Measurements from ENCODE around the gene NISCH. TPM values are rescaled to one million over a fixed set of nuclear protein-coding genes. Genes with fewer than 3 reads are reported as not detected.

Gene NISCH
- total RNA-seq, 1 experiment from 2014 or later: 60.4 TPM

DNA sequence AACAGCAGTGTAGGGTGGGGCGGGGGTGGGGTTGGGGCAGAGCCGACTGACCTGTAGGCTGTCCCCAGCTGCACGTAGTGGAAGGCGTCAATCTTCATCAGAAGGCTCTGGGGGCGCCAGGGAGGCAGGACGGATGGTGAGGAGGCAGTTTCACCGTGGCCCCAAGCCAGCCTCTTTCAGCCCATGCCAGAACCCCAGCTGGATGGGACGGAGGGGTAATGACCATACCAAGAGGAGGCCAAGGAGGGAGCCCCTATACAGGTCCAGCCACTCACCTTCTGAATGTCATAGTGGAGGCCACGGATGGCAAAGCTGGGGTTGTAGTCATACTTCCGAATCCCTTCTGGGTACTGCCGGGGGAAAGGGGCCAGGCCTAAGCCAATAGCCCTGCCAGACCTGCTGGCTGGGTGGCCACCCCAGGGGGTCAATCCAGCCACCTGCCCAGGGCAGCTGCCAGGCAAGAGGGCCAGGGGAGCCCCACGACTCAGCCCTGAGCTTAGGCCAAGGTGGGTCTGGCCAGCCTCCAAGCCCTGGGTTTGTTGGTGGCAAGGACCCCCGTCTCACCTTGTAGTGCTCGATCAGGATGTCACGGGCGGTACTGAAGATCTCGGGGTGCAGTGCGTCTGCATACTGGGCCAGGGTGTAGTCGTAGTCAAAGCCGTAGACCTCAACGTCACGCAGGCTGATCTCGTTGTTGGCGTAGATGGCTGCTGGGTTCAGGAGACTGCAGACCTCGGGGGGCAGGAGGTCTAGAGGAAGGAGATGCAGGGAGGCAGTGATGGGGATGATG, 73.4 kb downstream of the NISCH start:
- H2AFZ ChIP-seq (ENCODE audit: low read length): no peak overlapping the region
- no peaks in the 10 kb centered on the region for H3F3A ChIP-seq (ENCODE audit: low read length, unreplicated experiment)
- peaks cover 8% of the 10 kb centered on the region; the same call in 1 of the 2 replicates for H4K20me1 ChIP-seq (ENCODE audit: low read length)
- peaks cover 18% of the 10 kb centered on the region for H3K4me1 ChIP-seq (ENCODE audit: insufficient read depth, low read length)
- no peak for ATAC-seq
- no peak overlapping the region for H3K9ac ChIP-seq (ENCODE audit: low read length)
- H3K4me3 ChIP-seq (ENCODE audit: low read length): no peak overlapping the region
- no peaks in the 10 kb centered on the region for H3K9me3 ChIP-seq (ENCODE audit: low read length)
- CTCF ChIA-PET: no interaction called here
- TF ChIP-seq, protein P1, sequence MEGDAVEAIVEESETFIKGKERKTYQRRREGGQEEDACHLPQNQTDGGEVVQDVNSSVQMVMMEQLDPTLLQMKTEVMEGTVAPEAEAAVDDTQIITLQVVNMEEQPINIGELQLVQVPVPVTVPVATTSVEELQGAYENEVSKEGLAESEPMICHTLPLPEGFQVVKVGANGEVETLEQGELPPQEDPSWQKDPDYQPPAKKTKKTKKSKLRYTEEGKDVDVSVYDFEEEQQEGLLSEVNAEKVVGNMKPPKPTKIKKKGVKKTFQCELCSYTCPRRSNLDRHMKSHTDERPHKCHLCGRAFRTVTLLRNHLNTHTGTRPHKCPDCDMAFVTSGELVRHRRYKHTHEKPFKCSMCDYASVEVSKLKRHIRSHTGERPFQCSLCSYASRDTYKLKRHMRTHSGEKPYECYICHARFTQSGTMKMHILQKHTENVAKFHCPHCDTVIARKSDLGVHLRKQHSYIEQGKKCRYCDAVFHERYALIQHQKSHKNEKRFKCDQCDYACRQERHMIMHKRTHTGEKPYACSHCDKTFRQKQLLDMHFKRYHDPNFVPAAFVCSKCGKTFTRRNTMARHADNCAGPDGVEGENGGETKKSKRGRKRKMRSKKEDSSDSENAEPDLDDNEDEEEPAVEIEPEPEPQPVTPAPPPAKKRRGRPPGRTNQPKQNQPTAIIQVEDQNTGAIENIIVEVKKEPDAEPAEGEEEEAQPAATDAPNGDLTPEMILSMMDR (conservative IDR thresholded peaks at IDR 0.05; ENCODE audit: low read depth, low read length): no peak
- TF ChIP-seq EZH2phosphoT487 (IDR thresholded peaks at IDR 0.05; ENCODE audit: borderline replicate concordance, low read length): no peak
- TF ChIP-seq EZH2 (IDR thresholded peaks at IDR 0.05; ENCODE audit: low read length, unreplicated experiment): no peak
- intact Hi-C loops (cut with micrococcal nuclease): no loop called here
- H3K27me3 ChIP-seq (ENCODE audit: low read length): no peaks in the 10 kb centered on the region
- BruUV-seq (replicated peaks): no TSS peak
- H3K27ac ChIP-seq (ENCODE audit: low read length): no peak overlapping the region
- POLR2A ChIA-PET (ENCODE audit: unreplicated experiment): no interaction called here
- H3K9me2 ChIP-seq (replicated peaks; ENCODE audit: low read length): no peaks in the 10 kb centered on the region
- H3K36me3 ChIP-seq (ENCODE audit: low read depth, low read length): peaks cover 18% of the 10 kb centered on the region
- peaks cover 39% of the 10 kb centered on the region for H3K79me2 ChIP-seq (ENCODE audit: low read length)
- no peak overlapping the region for H3K4me2 ChIP-seq (ENCODE audit: low read length)
- no peak for DNase-seq

DNA sequence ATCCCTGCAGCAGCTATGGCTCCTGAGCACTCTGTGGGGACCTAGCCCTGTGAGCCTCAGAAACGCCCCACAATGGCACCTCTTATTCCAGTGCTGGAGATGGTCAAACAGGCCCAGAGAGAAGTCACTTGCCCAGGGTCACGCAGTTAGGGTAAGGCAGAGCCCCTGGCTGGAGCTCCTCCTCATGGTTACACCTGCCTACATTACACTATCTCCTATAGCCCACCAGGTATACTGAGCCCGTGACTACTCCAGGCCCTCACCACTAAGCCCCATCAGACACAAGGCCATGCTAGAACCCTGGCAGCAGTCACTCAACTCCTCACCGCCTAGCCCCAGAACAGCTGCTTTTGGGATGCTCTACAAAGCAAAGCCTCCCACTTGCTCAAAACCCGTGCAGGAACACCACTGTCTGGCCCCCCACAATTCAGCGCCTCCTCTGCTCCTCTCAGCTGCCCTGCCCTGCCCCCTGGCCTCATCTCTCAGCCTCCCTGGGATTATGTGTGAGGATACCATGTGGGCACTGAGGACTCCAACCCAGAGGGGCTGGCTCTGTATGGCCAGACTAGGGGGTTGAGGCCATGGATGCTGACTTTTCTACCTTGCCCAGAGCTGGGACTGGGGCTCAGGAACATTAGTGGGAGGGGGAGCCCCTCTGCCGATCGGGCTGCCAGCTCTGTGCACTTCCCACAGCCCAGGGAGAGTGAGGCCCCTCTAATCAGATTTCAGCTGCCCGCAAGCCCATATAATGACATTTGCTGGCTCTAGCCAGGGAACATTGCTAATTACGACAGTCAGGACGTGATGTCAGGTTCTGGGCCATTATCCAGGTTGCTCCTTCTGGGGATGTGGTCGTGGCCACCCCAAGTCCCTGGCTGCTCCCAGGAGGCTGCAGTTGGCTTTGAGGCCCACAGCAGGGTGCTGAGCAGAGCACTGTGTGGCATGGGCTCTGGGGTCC, 74.3 kb downstream of the NISCH start:
- POLR2A ChIA-PET (ENCODE audit: unreplicated experiment): no interaction called here
- no peaks in the 10 kb centered on the region for H3K9me2 ChIP-seq (replicated peaks; ENCODE audit: low read length)
- no peaks in the 10 kb centered on the region for H3K9me3 ChIP-seq (ENCODE audit: low read length)
- H3F3A ChIP-seq (ENCODE audit: low read length, unreplicated experiment): no peaks in the 10 kb centered on the region
- H3K79me2 ChIP-seq (ENCODE audit: low read length): peaks cover 43% of the 10 kb centered on the region
- no peak overlapping the region for H3K4me3 ChIP-seq (ENCODE audit: low read length)
- ATAC-seq: no peak
- TF ChIP-seq EZH2phosphoT487 (IDR thresholded peaks at IDR 0.05; ENCODE audit: borderline replicate concordance, low read length): no peak
- TF ChIP-seq, protein P1 (conservative IDR thresholded peaks at IDR 0.05; ENCODE audit: low read depth, low read length): no peak
- TF ChIP-seq EZH2 (IDR thresholded peaks at IDR 0.05; ENCODE audit: low read length, unreplicated experiment): no peak
- H2AFZ ChIP-seq (ENCODE audit: low read length): no peak overlapping the region
- H3K36me3 ChIP-seq (ENCODE audit: low read depth, low read length): peaks cover 13% of the 10 kb centered on the region
- no peak overlapping the region for H3K4me2 ChIP-seq (ENCODE audit: low read length)
- CTCF ChIA-PET: no interaction called here
- peaks cover 8% of the 10 kb centered on the region; the same call in 1 of the 2 replicates for H4K20me1 ChIP-seq (ENCODE audit: low read length)
- H3K9ac ChIP-seq (ENCODE audit: low read length): no peak overlapping the region
- intact Hi-C loops (cut with micrococcal nuclease): loop anchor here (10.0 kb wide), 1 partner anchor 155 kb away; the partner anchor contains the start of genes GNL3 and PBRM1
- no peak overlapping the region for H3K27ac ChIP-seq (ENCODE audit: low read length)
- DNase-seq: no peak
- BruUV-seq (replicated peaks): no TSS peak
- H3K4me1 ChIP-seq (ENCODE audit: insufficient read depth, low read length): peaks cover 25% of the 10 kb centered on the region
- no peaks in the 10 kb centered on the region for H3K27me3 ChIP-seq (ENCODE audit: low read length)

All from PC-3 (cell line).